Activated CD4-positive, alpha-beta T cell treated with anti-CD3 and anti-CD28 coated beads for 36 hours (primary cell): ENCODE results near the gene FBXO45. TPM values are rescaled to one million over a fixed set of nuclear protein-coding genes. Genes with fewer than 3 reads are reported as not detected.
"Not testable (repeated sequence)": the region's sequence is repeated elsewhere in the genome, so short reads cannot be mapped to it uniquely, and the experiment has no call there.

Experiments
- ATAC-seq: fragments of 200-7000 bp; cut with Tn5 transposase; one replicate; pipeline ENCODE4 v1.10.0; 2021; ENCODE audit warnings: mild to moderate bottlenecking, moderate library complexity
- CTCF ChIA-PET: fragments of 350-600 bp; sonication (Branson Sonifier 250); formaldehyde crosslinking; loops from one replicate; lab custom pipeline; 2021; ENCODE audit warnings: antibody characterized with exemption; lab: Charles Lee
- POLR2A ChIA-PET: fragments of 350-600 bp; sonication (Branson Sonifier 250); formaldehyde crosslinking; loops from one replicate; lab custom pipeline; 2021; ENCODE audit warnings: antibody characterized with exemption, inconsistent platforms; lab: Charles Lee
- DNase-seq: peaks from one replicate; pipeline ENCODE4 v3.0.0-alpha.2; 2020
- H3K27ac Mint-ChIP-seq: one replicate; pipeline ENCODE4 v1.8.0; 2021; ENCODE audit warnings: mixed read lengths
- H3K27me3 Mint-ChIP-seq: one replicate; pipeline ENCODE4 v1.8.0; 2021; ENCODE audit warnings: mixed read lengths
- H3K36me3 Mint-ChIP-seq: one replicate; pipeline ENCODE4 v1.8.0; 2021; ENCODE audit warnings: low read depth, mixed read lengths
- H3K4me1 Mint-ChIP-seq: one replicate; pipeline ENCODE4 v1.8.0; 2021; ENCODE audit warnings: mixed read lengths
- H3K4me3 Mint-ChIP-seq: one replicate; pipeline ENCODE4 v1.8.0; 2021; ENCODE audit warnings: mild to moderate bottlenecking, moderate library complexity, mixed read lengths
- H3K9me3 Mint-ChIP-seq: one replicate; pipeline ENCODE4 v1.8.0; 2021; ENCODE audit warnings: low read depth, mixed read lengths
- intact Hi-C, 2 experiments: fragments of 100-400 bp; cut with DNase I in 1 of 2; cut with micrococcal nuclease in 1 of 2; formaldehyde crosslinking; loops; one replicate each; pipeline versions ENCODE4 v1.14.2 to v1.15.1; 2022 to 2024; cut with DNase I, micrococcal nuclease
- total RNA-seq, 2 experiments: library from RNA; stranded (reverse); gene quantifications; one replicate each; pipeline ENCODE4 v1.2.3, GENCODE V29; 2021

FBXO45 gene
- 10 to 100 TPM; 12.7 to 16.2 TPM for total RNA-seq

GRCh38 chr3:196568246-196569002 is at the start of gene FBXO45, which contains the start of gene WDR53:
Gene FBXO45, plus strand, starts transcription at chr3:196568660. Its CDS starts 325 bp downstream, at chr3:196568985.
Gene WDR53, minus strand, starts transcription at chr3:196568554. Its CDS starts 7,079 bp downstream, at chr3:196561475.
- DNase-seq (peak; percentile 98), ATAC-seq (peak; percentile 93)
- H3K36me3 Mint-ChIP-seq = peaks cover 18% of the 10 kb centered on the region
- H3K9me3 Mint-ChIP-seq = no peaks in the 10 kb centered on the region
- ChIA-PET POLR2A (interaction anchor here (0.8 to 1.7 kb wide), 5 partner anchors 14 to 144 kb away, joined by 3 to 8 read pairs (median 3); partner anchors contain the start of genes CEP19 and PIGX), CTCF (interaction anchor here (0.7 to 2.4 kb wide), 8 partner anchors 15 to 461 kb away, joined by 3 to 16 read pairs (median 3); partner anchors contain the start of gene MELTF)
- intact Hi-C loops = loop anchor here (1.0 to 5.0 kb wide), 15 partner anchors 40 to 729 kb away; partner anchors contain the start of genes NCBP2 (in 2 of the 2), CEP19 (in 1 of the 2), DLG1 (in 1 of the 2) and DYNLT2B (in 1 of the 2)
- H3K4me3 Mint-ChIP-seq = peak within 1 kb of the TSS; percentile 88
- peak within 1 kb of the TSS; percentile 93 for H3K27ac Mint-ChIP-seq
- H3K4me1 Mint-ChIP-seq = peaks cover 45% of the 10 kb centered on the region
- H3K27me3 Mint-ChIP-seq = no peaks in the 10 kb centered on the region

GRCh38 chr3:196518966-196519717 is 49.3 kb upstream of the FBXO45 start:
- ChIA-PET CTCF (interaction anchor here (0.6 to 3.0 kb wide), 16 partner anchors 9 to 446 kb away, joined by 3 to 24 read pairs (median 4); partner anchors contain the start of genes DYNLT2B and RNF168), POLR2A (no interaction called here)
- no peak overlapping the region for H3K4me3 Mint-ChIP-seq
- H3K4me1 Mint-ChIP-seq = no peaks in the 10 kb centered on the region
- no peak overlapping the region for H3K27ac Mint-ChIP-seq
- H3K9me3 Mint-ChIP-seq = peaks cover 27% of the 10 kb centered on the region
- ATAC-seq = peak; percentile 73
- peaks cover 2% of the 10 kb centered on the region for H3K27me3 Mint-ChIP-seq
- H3K36me3 Mint-ChIP-seq = peaks cover 7% of the 10 kb centered on the region
- intact Hi-C loops = loop anchor here (1.0 to 2.0 kb wide), 3 partner anchors 33 to 668 kb away; no protein-coding TSS in a partner anchor
- peak; percentile 84 for DNase-seq

GRCh38 chr3:196519718-196520082 is 48.8 kb upstream of the FBXO45 start:
- no peaks in the 10 kb centered on the region for H3K4me1 Mint-ChIP-seq
- H3K27ac Mint-ChIP-seq = no peak overlapping the region
- intact Hi-C loops = loop anchor here (1.0 to 2.0 kb wide), 3 partner anchors 33 to 669 kb away; no protein-coding TSS in a partner anchor
- peak; percentile 51 for DNase-seq
- H3K27me3 Mint-ChIP-seq = peaks cover 2% of the 10 kb centered on the region
- ChIA-PET CTCF (interaction anchor here (0.6 to 3.0 kb wide), 14 partner anchors 9 to 446 kb away, joined by 3 to 24 read pairs (median 4); partner anchors contain the start of gene DYNLT2B), POLR2A (no interaction called here)
- no peak for ATAC-seq
- peaks cover 27% of the 10 kb centered on the region for H3K9me3 Mint-ChIP-seq
- peaks cover 7% of the 10 kb centered on the region for H3K36me3 Mint-ChIP-seq
- H3K4me3 Mint-ChIP-seq = no peak overlapping the region

DNA sequence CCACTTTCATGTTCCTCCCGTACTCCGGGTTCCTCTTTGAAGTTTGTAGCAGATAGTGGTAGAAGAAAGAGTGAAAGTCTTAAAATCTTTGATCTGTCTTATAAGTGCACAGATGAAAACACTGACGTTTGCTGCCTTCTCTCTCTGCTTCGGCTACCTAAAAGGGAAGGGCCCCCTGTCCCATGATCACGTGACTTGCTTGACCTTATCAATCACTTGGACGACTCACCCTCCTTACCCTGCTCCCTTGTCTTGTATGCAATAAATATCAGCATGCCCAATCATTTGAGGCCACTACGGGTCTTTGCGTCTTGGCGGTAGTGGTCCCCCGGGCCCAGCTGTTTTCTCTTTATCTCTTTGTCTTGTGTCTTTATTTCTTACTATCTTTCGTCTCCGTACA is 47.2 kb upstream of the FBXO45 start:
- CTCF ChIA-PET = interaction anchor here (0.7 to 4.4 kb wide), 8 partner anchors 13 to 296 kb away, joined by 3 to 42 read pairs (median 6); no protein-coding TSS in a partner anchor
- DNase-seq, POLR2A ChIA-PET, H3K4me1 Mint-ChIP-seq, H3K27me3 Mint-ChIP-seq, H3K27ac Mint-ChIP-seq, ATAC-seq, H3K36me3 Mint-ChIP-seq, intact Hi-C loops, H3K4me3 Mint-ChIP-seq: not testable (repeated sequence)
- H3K9me3 Mint-ChIP-seq = peaks cover 27% of the 10 kb centered on the region

DNA sequence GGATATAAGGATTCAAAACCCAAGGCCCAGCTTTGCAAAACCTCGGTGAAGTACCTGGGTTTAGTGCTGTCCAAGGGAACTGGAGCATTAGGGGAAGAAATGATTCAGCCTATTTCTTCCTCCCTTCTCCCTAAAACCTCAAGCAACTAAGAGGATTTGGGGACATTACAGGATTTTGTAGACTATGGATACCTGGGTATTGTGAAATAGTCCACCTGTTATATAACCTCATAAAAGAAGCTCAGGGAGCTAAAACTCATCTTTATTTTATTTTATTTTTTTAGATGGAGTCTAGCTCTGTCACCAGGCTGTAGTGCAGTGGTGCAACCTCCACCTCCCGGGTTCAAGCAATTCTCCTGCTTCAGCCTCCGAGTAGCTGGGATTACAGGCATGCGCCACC is 44.6 kb upstream of the FBXO45 start:
- H3K27ac Mint-ChIP-seq = no peak overlapping the region
- ChIA-PET CTCF (interaction anchor here (0.6 to 4.4 kb wide), 10 partner anchors 10 to 230 kb away, joined by 3 to 42 read pairs (median 6); no protein-coding TSS in a partner anchor), POLR2A (no interaction called here)
- peaks cover 7% of the 10 kb centered on the region for H3K36me3 Mint-ChIP-seq
- H3K27me3 Mint-ChIP-seq = no peaks in the 10 kb centered on the region
- no peak for DNase-seq
- intact Hi-C loops = no loop called here
- H3K4me3 Mint-ChIP-seq = no peak overlapping the region
- peaks cover 25% of the 10 kb centered on the region for H3K9me3 Mint-ChIP-seq
- no peak for ATAC-seq
- H3K4me1 Mint-ChIP-seq = peaks cover 8% of the 10 kb centered on the region

- CTCF ChIA-PET = interaction anchor here (0.7 to 4.4 kb wide), 7 partner anchors 10 to 312 kb away, joined by 3 to 42 read pairs (median 4); no protein-coding TSS in a partner anchor
- DNase-seq (no peak), ATAC-seq (no peak)
- Mint-ChIP-seq H3K9me3 (peaks cover 19% of the 10 kb centered on the region), H3K27ac (no peak overlapping the region), H3K4me1 (peaks cover 8% of the 10 kb centered on the region), H3K36me3 (peaks cover 7% of the 10 kb centered on the region), H3K4me3 (no peak overlapping the region), H3K27me3 (no peaks in the 10 kb centered on the region)
- intact Hi-C loops = no loop called here
- POLR2A ChIA-PET = no interaction called here
Observed at GRCh38 chr3:196524527-196524926, 43.9 kb upstream of the FBXO45 start.

- H3K4me1 Mint-ChIP-seq = peaks cover 8% of the 10 kb centered on the region
- peaks cover 13% of the 10 kb centered on the region for H3K9me3 Mint-ChIP-seq
- DNase-seq = no peak
- no peak overlapping the region for H3K4me3 Mint-ChIP-seq
- POLR2A ChIA-PET = no interaction called here
- CTCF ChIA-PET = interaction anchor here (0.6 to 4.4 kb wide), 4 partner anchors 38 to 286 kb away, joined by 3 to 42 read pairs (median 3); no protein-coding TSS in a partner anchor
- ATAC-seq = no peak
- H3K27me3 Mint-ChIP-seq = no peaks in the 10 kb centered on the region
- H3K27ac Mint-ChIP-seq = no peak overlapping the region
- H3K36me3 Mint-ChIP-seq = peaks cover 5% of the 10 kb centered on the region
- intact Hi-C loops = no loop called here
Observed at GRCh38 chr3:196525141-196525540, 43.3 kb upstream of the FBXO45 start.

- Mint-ChIP-seq H3K36me3 (no peaks in the 10 kb centered on the region), H3K4me3 (peak overlapping the region; percentile 74), H3K4me1 (peaks cover 8% of the 10 kb centered on the region), H3K9me3 (peaks cover 2% of the 10 kb centered on the region), H3K27me3 (peaks cover 2% of the 10 kb centered on the region), H3K27ac (peak overlapping the region; percentile 72)
- ATAC-seq = peak; percentile 94
- ChIA-PET CTCF (interaction anchor here (0.6 to 2.9 kb wide), 52 partner anchors 8 to 946 kb away, joined by 3 to 24 read pairs (median 4); partner anchors contain the start of genes FBXO45, UBXN7 and WDR53), POLR2A (interaction anchor here (0.6 to 1.2 kb wide), 4 partner anchors 35 to 211 kb away, joined by 3 to 8 read pairs (median 4); partner anchors contain the start of genes DYNLT2B, FBXO45 and WDR53)
- peak; percentile 93 for DNase-seq
- intact Hi-C loops = loop anchor here (1.0 to 2.0 kb wide), 4 partner anchors 25 to 183 kb away; partner anchors contain the start of genes FBXO45 (in 2 of the 2), RNF168 (in 2 of the 2) and WDR53 (in 2 of the 2)
Observed at GRCh38 chr3:196528639-196529233, 39.7 kb upstream of the FBXO45 start.

- Mint-ChIP-seq H3K36me3 (no peaks in the 10 kb centered on the region), H3K4me3 (no peak overlapping the region), H3K27ac (no peak overlapping the region), H3K4me1 (peaks cover 8% of the 10 kb centered on the region), H3K27me3 (peaks cover 2% of the 10 kb centered on the region), H3K9me3 (peaks cover 2% of the 10 kb centered on the region)
- ATAC-seq (no peak), DNase-seq (no peak)
- POLR2A ChIA-PET = no interaction called here
- CTCF ChIA-PET = interaction anchor here (0.6 to 1.0 kb wide), 3 partner anchors 9 to 562 kb away, joined by 3 to 7 read pairs (median 3); no protein-coding TSS in a partner anchor
- intact Hi-C loops = no loop called here
Observed at GRCh38 chr3:196531418-196531817, 37.0 kb upstream of the FBXO45 start.

- CTCF ChIA-PET = interaction anchor here (1.1 kb wide), 1 partner anchor 14 kb away, joined by 3 read pairs; no protein-coding TSS in a partner anchor
- intact Hi-C loops = no loop called here
- POLR2A ChIA-PET = no interaction called here
Observed at GRCh38 chr3:196533260-196533681, 35.2 kb upstream of the FBXO45 start.

More at GRCh38 chr3:196533260-196533681, 35.2 kb upstream of the FBXO45 start:
- ATAC-seq (no peak), DNase-seq (no peak)
- no peaks in the 10 kb centered on the region for H3K36me3 Mint-ChIP-seq
- no peak overlapping the region for H3K27ac Mint-ChIP-seq
- no peak overlapping the region for H3K4me3 Mint-ChIP-seq
- H3K27me3 Mint-ChIP-seq = peaks cover 2% of the 10 kb centered on the region
- H3K4me1 Mint-ChIP-seq = no peaks in the 10 kb centered on the region
- peaks cover 2% of the 10 kb centered on the region for H3K9me3 Mint-ChIP-seq
